ENCODE results near the gene SELENOS.

The SELENOS gene

DNA sequence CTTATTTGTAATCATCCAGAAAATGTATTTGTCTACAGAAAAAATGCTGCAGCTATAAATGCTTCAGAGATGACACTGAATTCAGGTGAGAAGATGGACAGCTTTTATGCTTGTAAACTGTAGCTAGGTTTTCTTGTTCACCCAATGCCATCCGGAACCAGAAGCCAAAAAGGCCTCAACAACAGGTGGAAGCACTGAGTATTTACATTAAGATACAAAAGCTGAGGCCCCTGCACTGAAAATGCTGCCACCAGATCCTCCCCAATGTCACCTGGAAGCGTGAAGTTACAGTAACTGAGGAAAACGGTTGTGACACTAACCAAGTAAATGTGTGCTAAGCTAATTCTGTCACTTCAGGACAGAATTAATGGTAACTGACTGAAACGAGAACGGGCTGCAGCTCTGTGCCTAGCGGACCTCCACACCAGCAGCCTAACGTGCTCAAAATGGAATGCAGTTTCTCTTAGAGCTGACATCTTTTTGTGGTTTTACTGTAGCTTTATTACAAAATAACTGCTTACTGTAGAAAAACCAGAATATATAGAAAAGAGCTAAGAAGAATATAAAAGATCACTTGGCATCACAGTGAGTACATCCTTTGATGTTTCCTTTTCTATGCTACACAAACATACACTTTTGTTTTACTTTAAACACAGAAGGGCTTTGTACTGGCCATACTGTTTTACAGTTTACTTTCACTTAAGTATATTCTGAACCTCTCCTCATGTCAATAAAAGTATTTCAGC is 33.1 kb downstream of the SELENOS start:
- Histone ChIP-seq H3K9ac (ENCODE audit: low read depth, low read length) (peak overlapping the region; percentile 2), H3K4me1 (ENCODE audit: control insufficient read depth, insufficient read depth, low read length) (peaks cover 75% of the 10 kb centered on the region), H3K27me3 (ENCODE audit: control insufficient read depth, insufficient read depth, low read length) (no peaks in the 10 kb centered on the region), H3K4me3 (ENCODE audit: low read length) (no peak overlapping the region), H3K9me3 (replicated peaks; ENCODE audit: low read length) (no peaks in the 10 kb centered on the region), H3K36me3 (ENCODE audit: insufficient read depth, low read length) (peaks cover 19% of the 10 kb centered on the region), H3K4me2 (ENCODE audit: low read length) (peak overlapping the region; percentile 61)

DNA sequence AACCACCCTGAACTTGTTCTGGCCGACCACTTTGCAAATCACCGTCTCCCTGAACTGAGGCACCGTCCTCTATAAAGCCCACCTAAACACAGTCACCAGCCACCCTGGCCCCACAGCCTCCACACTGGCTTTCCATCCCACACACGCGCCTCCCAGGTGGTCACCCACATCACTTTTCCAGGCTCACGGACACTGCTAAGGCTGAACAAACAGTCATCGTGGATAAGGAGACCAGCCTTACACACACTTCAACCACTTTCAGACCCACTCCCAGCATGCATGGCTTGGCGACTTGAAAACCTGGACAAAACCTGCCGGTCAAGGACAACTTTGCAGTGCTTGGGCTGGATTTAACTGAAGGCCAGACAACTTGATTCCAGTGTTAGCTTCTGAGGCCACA is 33.9 kb downstream of the SELENOS start:
- H3K4me2 ChIP-seq (ENCODE audit: low read length) = no peak overlapping the region
- peaks cover 19% of the 10 kb centered on the region for H3K36me3 ChIP-seq (ENCODE audit: insufficient read depth, low read length)
- no peaks in the 10 kb centered on the region for H3K27me3 ChIP-seq (ENCODE audit: control insufficient read depth, insufficient read depth, low read length)
- no peak overlapping the region for H3K9ac ChIP-seq (ENCODE audit: low read depth, low read length)
- peaks cover 73% of the 10 kb centered on the region for H3K4me1 ChIP-seq (ENCODE audit: control insufficient read depth, insufficient read depth, low read length)
- no peaks in the 10 kb centered on the region for H3K9me3 ChIP-seq (replicated peaks; ENCODE audit: low read length)
- H3K4me3 ChIP-seq (ENCODE audit: low read length) = no peak overlapping the region

DNA sequence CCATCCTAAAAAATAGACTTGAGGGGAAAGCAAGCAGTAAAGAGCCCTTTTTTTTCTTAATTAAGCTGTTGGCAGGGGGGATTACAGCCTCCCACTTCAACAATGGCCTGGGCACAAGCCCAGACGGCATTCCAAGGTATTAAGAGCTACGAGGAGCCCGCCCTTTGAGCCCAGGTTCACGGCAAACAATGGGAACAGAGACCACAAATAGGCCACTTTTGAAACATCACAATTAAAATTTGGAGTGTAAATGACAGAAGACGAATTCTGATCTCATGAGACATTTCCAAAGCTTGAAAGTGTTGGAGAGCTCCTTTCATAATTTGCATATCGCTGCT is 34.3 kb downstream of the SELENOS start:
- H3K4me3 ChIP-seq (ENCODE audit: low read length) = no peak overlapping the region
- H3K36me3 ChIP-seq (ENCODE audit: insufficient read depth, low read length) = peaks cover 19% of the 10 kb centered on the region
- no peak overlapping the region for H3K9ac ChIP-seq (ENCODE audit: low read depth, low read length)
- peaks cover 69% of the 10 kb centered on the region for H3K4me1 ChIP-seq (ENCODE audit: control insufficient read depth, insufficient read depth, low read length)
- H3K4me2 ChIP-seq (ENCODE audit: low read length) = peak overlapping the region; percentile 9
- no peaks in the 10 kb centered on the region for H3K9me3 ChIP-seq (replicated peaks; ENCODE audit: low read length)
- H3K27me3 ChIP-seq (ENCODE audit: control insufficient read depth, insufficient read depth, low read length) = no peaks in the 10 kb centered on the region

DNA sequence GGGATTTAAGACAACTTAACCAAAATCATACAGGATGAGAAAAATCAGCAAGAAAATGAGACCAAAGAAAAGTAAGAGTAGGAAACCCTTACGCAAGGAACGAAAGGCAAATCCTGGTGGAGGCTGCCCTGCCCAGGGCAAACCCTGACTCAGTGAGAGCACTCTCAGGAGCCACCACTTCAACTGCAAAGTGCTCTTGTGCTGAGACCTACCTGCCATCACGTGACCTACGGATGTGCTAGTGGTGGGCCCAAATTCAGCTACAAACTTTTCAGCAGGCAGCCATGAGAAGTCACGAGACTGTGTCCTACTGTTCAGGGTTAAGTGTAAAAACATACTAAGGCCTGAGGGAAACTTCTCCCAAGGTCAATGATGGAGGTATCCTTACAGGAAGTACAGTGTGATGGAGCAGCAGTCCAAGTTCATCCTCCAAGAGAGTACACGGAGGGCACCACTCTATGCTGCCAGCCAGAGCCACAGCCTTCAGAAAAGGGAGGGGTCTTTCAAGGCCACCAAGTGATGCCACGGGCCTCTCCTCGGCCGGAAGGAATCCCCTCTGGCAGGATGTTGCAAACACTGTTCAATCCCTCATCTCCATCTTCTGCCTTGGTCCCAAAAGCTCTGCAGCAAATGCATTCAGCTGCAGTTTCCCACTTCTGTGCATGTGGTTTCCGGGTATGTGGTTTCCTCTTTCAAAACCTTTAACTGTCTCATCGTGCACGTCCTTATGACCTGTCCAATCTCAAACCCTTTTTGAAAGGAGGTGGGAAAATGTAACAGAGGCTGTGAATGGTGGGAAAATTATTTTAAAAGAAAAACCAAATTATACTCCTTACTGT is 34.9 kb downstream of the SELENOS start:
- no peak overlapping the region for H3K9ac ChIP-seq (ENCODE audit: low read depth, low read length)

DNA sequence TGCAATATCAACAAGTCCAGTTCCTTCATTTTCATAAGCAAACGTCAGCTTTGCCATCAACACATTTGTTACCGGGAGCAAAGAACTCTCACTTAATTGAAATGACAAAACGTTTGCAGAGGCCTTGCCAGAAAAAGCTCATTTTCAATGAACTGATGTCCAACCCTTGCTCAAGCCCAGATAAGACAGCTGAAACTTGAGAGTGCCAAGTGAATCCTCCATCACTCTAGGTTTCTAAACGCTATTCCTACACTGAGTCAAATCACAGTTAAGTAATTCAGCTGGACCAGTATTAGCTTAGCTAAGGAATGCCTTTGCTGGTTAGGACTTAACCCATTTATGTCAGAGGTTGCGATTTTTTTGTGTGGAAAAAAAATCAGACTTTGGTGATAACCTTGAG is 36.9 kb downstream of the SELENOS start:
- Histone ChIP-seq H3K27me3 (ENCODE audit: control insufficient read depth, insufficient read depth, low read length) (no peaks in the 10 kb centered on the region), H3K4me1 (ENCODE audit: control insufficient read depth, insufficient read depth, low read length) (peaks cover 44% of the 10 kb centered on the region)

More for the DNA sequence above, 34.9 kb downstream of the SELENOS start:
- Histone ChIP-seq H3K4me1 (ENCODE audit: control insufficient read depth, insufficient read depth, low read length) (peaks cover 64% of the 10 kb centered on the region), H3K27me3 (ENCODE audit: control insufficient read depth, insufficient read depth, low read length) (no peaks in the 10 kb centered on the region), H3K4me3 (ENCODE audit: low read length) (no peak overlapping the region), H3K4me2 (ENCODE audit: low read length) (peak overlapping the region; percentile 9), H3K36me3 (ENCODE audit: insufficient read depth, low read length) (peaks cover 15% of the 10 kb centered on the region), H3K9me3 (replicated peaks; ENCODE audit: low read length) (no peaks in the 10 kb centered on the region)

DNA sequence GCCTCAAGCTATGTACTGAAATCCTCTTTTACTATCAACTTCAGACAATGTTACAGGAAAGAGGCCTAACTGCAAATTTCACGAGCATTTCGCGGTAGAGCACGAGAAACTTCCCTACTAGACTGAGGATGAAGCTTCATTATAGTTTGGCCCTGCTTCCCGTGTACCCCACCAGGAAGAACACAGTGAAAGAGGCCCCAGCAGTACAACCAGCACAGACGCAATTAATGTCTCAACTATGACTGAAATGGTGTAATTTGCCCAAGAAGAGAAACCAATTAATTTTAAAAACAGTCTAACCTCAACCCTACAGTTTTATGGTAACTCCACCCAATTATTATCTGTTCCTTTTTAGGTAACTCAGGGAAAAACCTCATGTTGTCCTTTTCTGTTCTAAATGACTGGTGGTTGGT is 37.6 kb downstream of the SELENOS start:
- H3K4me3 ChIP-seq (ENCODE audit: low read length) = no peak overlapping the region
- H3K27me3 ChIP-seq (ENCODE audit: control insufficient read depth, insufficient read depth, low read length) = no peaks in the 10 kb centered on the region
- H3K4me1 ChIP-seq (ENCODE audit: control insufficient read depth, insufficient read depth, low read length) = peaks cover 38% of the 10 kb centered on the region
- no peak overlapping the region for H3K9ac ChIP-seq (ENCODE audit: low read depth, low read length)
- peaks cover 17% of the 10 kb centered on the region for H3K36me3 ChIP-seq (ENCODE audit: insufficient read depth, low read length)
- H3K4me2 ChIP-seq (ENCODE audit: low read length) = peak overlapping the region; percentile 48
- no peaks in the 10 kb centered on the region for H3K9me3 ChIP-seq (replicated peaks; ENCODE audit: low read length)

More for the DNA sequence above, 36.9 kb downstream of the SELENOS start:
- Histone ChIP-seq H3K36me3 (ENCODE audit: insufficient read depth, low read length) (peaks cover 14% of the 10 kb centered on the region), H3K9me3 (replicated peaks; ENCODE audit: low read length) (no peaks in the 10 kb centered on the region), H3K9ac (ENCODE audit: low read depth, low read length) (no peak overlapping the region), H3K4me3 (ENCODE audit: low read length) (no peak overlapping the region), H3K4me2 (ENCODE audit: low read length) (peak overlapping the region; percentile 48)

DNA sequence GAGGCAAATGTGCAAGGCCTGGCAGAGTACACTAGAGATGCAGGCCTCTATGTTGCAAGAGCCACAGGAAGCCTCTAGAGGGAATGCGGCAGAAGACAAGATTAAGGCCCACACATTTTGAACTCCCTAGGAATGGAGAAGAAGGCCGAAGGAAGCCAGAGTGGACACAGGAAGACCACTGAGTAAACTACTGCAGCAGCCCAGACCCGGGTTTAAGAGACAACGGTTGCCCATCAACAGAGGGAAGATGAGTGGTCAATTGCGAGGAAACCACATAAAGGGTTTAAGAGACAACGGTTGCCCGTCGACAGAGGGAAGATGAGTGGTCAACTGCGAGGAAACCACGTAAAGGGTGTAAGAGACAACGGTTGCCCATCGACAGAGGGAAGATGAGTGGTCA is 40.0 kb downstream of the SELENOS start:
- Histone ChIP-seq H3K9me3 (replicated peaks; ENCODE audit: low read length) (no peaks in the 10 kb centered on the region), H3K4me3 (ENCODE audit: low read length) (no peak overlapping the region), H3K4me1 (ENCODE audit: control insufficient read depth, insufficient read depth, low read length) (peaks cover 36% of the 10 kb centered on the region), H3K36me3 (ENCODE audit: insufficient read depth, low read length) (peaks cover 30% of the 10 kb centered on the region), H3K4me2 (ENCODE audit: low read length) (no peak overlapping the region), H3K27me3 (ENCODE audit: control insufficient read depth, insufficient read depth, low read length) (no peaks in the 10 kb centered on the region), H3K9ac (ENCODE audit: low read depth, low read length) (no peak overlapping the region)

DNA sequence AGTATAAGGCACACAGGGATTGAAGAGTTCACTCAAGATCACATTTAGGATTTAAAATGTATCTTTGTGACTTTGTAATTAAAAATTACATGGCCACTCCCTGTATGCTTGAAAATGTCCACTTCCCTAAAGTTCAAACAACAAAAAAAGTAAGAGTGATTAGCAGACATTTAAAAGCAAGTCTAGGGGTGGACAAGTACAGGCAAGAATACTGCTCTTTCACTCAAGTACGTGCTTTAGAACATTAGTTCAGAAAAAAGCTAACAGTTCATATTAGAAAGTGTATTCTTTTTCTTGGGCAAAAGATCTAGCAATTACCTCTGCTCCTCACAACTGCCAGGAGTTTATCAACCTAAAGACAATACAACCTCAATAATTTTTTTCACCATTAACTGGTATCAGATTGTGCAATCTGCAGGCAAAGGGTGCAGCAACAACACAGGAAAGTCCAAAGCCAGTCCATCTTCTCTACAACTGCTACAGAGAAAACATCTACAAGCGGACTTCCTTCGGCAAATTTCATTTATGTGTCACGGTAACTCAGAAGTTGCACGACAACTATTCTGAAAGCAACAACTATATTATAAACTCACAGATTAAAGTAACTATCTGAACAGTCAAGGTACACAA is 43.5 kb downstream of the SELENOS start:
- H3K4me2 ChIP-seq (ENCODE audit: low read length) = peak overlapping the region; percentile 20
- peaks cover 26% of the 10 kb centered on the region for H3K36me3 ChIP-seq (ENCODE audit: insufficient read depth, low read length)
- no peak overlapping the region for H3K9ac ChIP-seq (ENCODE audit: low read depth, low read length)
- H3K4me1 ChIP-seq (ENCODE audit: control insufficient read depth, insufficient read depth, low read length) = peaks cover 15% of the 10 kb centered on the region
- no peaks in the 10 kb centered on the region for H3K27me3 ChIP-seq (ENCODE audit: control insufficient read depth, insufficient read depth, low read length)
- no peak overlapping the region for H3K4me3 ChIP-seq (ENCODE audit: low read length)
- H3K9me3 ChIP-seq (replicated peaks; ENCODE audit: low read length) = no peaks in the 10 kb centered on the region

DNA sequence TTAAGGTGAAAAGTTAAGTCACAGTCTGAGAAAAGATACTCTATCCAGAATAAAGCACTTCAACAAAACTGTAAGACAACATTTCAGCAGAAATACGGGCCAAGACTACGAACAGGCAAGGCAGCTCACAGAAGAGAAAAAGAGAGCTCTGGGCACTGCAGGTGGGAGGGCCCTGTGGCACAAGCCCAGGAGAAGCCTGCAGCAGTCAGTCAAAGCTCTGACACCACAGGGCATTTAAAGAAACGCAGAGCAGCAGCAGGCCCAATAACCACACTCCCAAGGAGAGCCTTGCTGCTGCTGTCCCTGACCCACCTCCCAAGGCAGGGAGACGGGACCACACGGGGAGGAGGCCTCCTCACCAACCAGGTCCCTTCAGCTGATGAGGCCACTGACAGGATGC is 44.6 kb downstream of the SELENOS start:
- Histone ChIP-seq H3K4me2 (ENCODE audit: low read length) (no peak overlapping the region), H3K4me1 (ENCODE audit: control insufficient read depth, insufficient read depth, low read length) (peaks cover 15% of the 10 kb centered on the region), H3K27me3 (ENCODE audit: control insufficient read depth, insufficient read depth, low read length) (no peaks in the 10 kb centered on the region), H3K9ac (ENCODE audit: low read depth, low read length) (no peak overlapping the region), H3K36me3 (ENCODE audit: insufficient read depth, low read length) (peaks cover 26% of the 10 kb centered on the region), H3K4me3 (ENCODE audit: low read length) (no peak overlapping the region), H3K9me3 (replicated peaks; ENCODE audit: low read length) (no peaks in the 10 kb centered on the region)

DNA sequence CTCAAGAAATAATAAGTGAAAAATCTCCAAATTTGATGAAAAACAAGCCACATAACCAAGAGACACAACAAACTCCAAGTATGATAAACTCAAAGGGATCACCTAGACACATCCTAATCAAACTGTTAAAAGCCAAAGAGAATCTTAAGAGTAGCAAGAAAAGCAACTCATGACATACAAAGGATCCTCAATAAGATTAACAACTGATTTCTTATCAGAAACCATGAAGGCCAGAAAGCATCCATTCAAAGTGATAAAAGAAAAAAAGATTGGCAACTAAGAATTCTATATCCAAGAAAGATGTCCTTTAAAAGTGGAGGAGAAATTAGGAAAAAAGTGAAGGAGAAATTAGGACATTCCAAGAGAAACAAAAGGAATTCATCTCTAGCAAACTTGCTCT is 49.0 kb downstream of the SELENOS start:
- no peak overlapping the region for H3K4me2 ChIP-seq (ENCODE audit: low read length)
- no peak overlapping the region for H3K9ac ChIP-seq (ENCODE audit: low read depth, low read length)
- no peak overlapping the region for H3K4me3 ChIP-seq (ENCODE audit: low read length)
- H3K4me1 ChIP-seq (ENCODE audit: control insufficient read depth, insufficient read depth, low read length) = peaks cover 9% of the 10 kb centered on the region
- H3K36me3 ChIP-seq (ENCODE audit: insufficient read depth, low read length) = peaks cover 11% of the 10 kb centered on the region
- no peaks in the 10 kb centered on the region for H3K9me3 ChIP-seq (replicated peaks; ENCODE audit: low read length)
- H3K27me3 ChIP-seq (ENCODE audit: control insufficient read depth, insufficient read depth, low read length) = no peaks in the 10 kb centered on the region

DNA sequence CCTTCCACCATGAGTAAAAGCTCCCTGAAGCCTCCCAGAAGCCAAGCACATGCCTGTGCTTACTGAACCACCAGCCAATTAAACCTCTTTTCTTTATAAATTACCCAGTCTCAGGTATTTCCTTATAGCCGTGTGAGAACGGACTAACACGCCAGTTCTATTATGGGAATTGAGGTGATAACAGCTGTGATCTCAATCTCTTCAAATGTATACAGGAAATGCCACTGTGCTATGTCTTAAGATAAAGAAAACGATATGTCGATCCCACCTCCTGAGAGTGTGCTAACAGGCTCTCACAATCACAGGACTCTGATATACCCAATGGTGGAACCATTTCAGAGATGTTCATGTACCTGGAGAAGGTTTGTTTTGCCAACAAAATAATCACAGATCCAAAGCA is 51.6 kb downstream of the SELENOS start:
- Histone ChIP-seq H3K4me2 (ENCODE audit: low read length) (no peak overlapping the region), H3K27me3 (ENCODE audit: control insufficient read depth, insufficient read depth, low read length) (no peaks in the 10 kb centered on the region), H3K36me3 (ENCODE audit: insufficient read depth, low read length) (peaks cover 4% of the 10 kb centered on the region), H3K4me1 (ENCODE audit: control insufficient read depth, insufficient read depth, low read length) (peaks cover 4% of the 10 kb centered on the region), H3K4me3 (ENCODE audit: low read length) (no peak overlapping the region), H3K9ac (ENCODE audit: low read depth, low read length) (no peak overlapping the region), H3K9me3 (replicated peaks; ENCODE audit: low read length) (no peaks in the 10 kb centered on the region)

All from skeletal muscle satellite cell (primary cell).